Pancreas (tissue), 10 donors: ENCODE data around the gene CILP2. TPM values are rescaled to one million over a fixed set of nuclear protein-coding genes. Genes with fewer than 3 reads are reported as not detected.

Experiments
- ATAC-seq, 4 donors: fragments of 200-7000 bp; cut with Tn5 transposase; one replicate each; pipeline versions ENCODE4 v1.8.0 to v1.9.1; 2020; ENCODE audit warnings: mild to moderate bottlenecking in 4 of 4, moderate library complexity in 4 of 4
- DNase-seq, 6 donors: peaks; one replicate each; pipeline ENCODE4 v3.0.0-alpha.2; 2020
- FAIRE-seq: peaks from 2 replicates; lab custom pipeline; 2012; peaks lifted over from hg19 to GRCh38; lab: Jason Lieb, UNC
- H3K27ac ChIP-seq, 4 donors: fragments of 200-600 bp; sonication (generic); 1 replicate in 3 of 4; 2 replicates in 1 of 4; pipeline versions ENCODE4 v1.5.0 to v1.8.0; 2020
- H3K27me3 ChIP-seq, 4 donors: fragments of 200-600 bp; one replicate each; pipeline ENCODE4 v1.8.0; 2021
- H3K36me3 ChIP-seq, 3 donors: fragments of 200-600 bp; sonication (generic) in 1 of 3; one replicate each; pipeline versions ENCODE4 v1.5.0 to v1.8.0; 2020 to 2021
- H3K4me1 ChIP-seq, 3 donors: fragments of 200-600 bp; one replicate each; pipeline ENCODE4 v1.8.0; 2021
- H3K4me3 ChIP-seq, 4 donors: fragments of 200-600 bp; sonication (generic) in 2 of 4; one replicate each; pipeline versions ENCODE4 v1.5.0 to v1.8.0; 2020 to 2021
- H3K9me3 ChIP-seq, 4 donors: fragments of 200-600 bp; one replicate each; pipeline ENCODE4 v1.8.0; 2021
- CTCF ChIP-seq, 4 donors: fragments of 200-600 bp; sonication (generic) in 3 of 4; IDR thresholded peaks; one replicate each; pipeline versions ENCODE4 v1.5.0 to v1.8.0; 2021; ENCODE audit warnings: antibody characterized with exemption in 4 of 4
- WGBS, 2 donors: extraction: QIAGEN DNeasy Blood & Tissue Kit; methylation state at CpG; one replicate each; pipeline ENCODE4 v1.1.7; 2013; 5-methylcytosine and 5-hydroxymethylcytosine counted together
- intact Hi-C, 3 donors: fragments of 100-400 bp; cut with DNase I; formaldehyde crosslinking; loops; one replicate each; pipeline versions ENCODE4 v1.11.1 to v1.14.2; 2022
- polyA plus RNA-seq, 2 donors: library from polyadenylated mRNA; stranded (reverse); fragments of 200-250 nt; gene quantifications; one replicate each; pipeline ENCODE4 v1.2.3, GENCODE V29; 2013
- total RNA-seq, 6 donors: library from RNA; stranded (reverse); fragmentation: NEBNext Ultra II Directional in 4 of 6; extraction: Animal tissue kit (Norgen Biotek cat#: 25700) in 4 of 6; gene quantifications; one replicate each; pipeline versions ENCODE4 v1.2.1 to v1.2.4, GENCODE V29; 2021 to 2023
- donor health status: healthy with polysubstance abuse.
- donor health status: DM: no; HTN: no; CAD: no; lungs with moderate emphysema.
- donor health status: DM: no; HTN: no; CAD: no.
- donor health status: control.
- donor health status: control.
- donor health status: Bipolar disorder and iron deficiency.
- donor health status: DM: yes; HTN: yes; CAD: no.
- donor health status: DM: no; HTN: no; CAD: no.
- donor health status: DM: no; HTN: no; CAD: no.
- donor health status: DM: yes; HTN: yes; CAD: no.

CILP2 gene
- total and polyA plus RNA-seq, 8 donors: 0.12 to 1.4 TPM; not detected in 6

DNA sequence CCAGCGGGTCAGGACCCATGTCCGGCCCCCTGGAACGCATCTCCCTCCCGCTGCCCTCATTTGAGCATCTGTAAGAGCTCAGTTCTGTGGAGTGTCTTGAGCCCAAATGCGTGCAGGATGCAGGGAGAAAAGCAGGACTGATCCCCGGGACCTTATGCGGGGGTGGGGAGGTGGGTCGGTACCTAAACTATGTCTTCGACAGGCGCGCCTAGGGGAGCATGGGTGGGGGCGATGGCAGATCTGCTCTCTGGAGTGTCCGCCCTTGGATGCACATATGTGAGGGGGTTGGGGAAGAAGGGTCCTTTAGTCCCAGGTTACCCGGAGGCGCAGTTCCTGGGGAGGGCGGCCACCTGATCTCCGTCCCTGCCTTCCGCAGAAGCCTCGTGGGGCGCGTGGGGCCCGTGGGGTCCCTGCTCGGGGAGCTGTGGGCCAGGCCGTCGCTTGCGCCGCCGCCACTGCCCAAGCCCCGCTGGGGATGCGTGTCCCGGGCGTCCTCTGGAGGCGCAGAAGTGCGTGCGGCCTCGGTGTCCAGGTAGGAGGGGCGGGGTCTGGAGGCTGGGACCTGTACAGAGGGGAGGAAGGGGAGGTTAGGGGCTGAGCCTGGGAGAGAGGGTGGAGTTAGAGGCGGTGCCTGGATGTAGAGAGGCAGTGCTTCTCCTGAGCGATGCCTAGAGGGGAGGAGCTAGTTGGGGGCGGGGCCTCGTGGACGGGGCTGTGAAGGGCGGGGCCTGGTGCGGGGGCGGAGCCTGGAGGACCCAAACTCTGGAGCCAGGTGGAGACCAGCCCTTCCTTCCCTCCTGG is 2.9 kb downstream of the CILP2 start:
- peaks cover 0 to 15% (median 0%) of the 10 kb centered on the region in 3 donors for H3K4me1 ChIP-seq
- no peak for TF ChIP-seq CTCF (IDR thresholded peaks at IDR 0.05)
- H3K27me3 ChIP-seq: peaks cover 0 to 14% (median 0%) of the 10 kb centered on the region in 4 donors
- peak; percentile 43 to 59 (median 44) for ATAC-seq
- no peaks in the 10 kb centered on the region for H3K36me3 ChIP-seq
- 5 to 6% methylated on average over 44 to 45 of the region's 45 CpGs for WGBS, 2 donors
- H3K27ac ChIP-seq: no peak overlapping the region
- FAIRE-seq: no peak
- DNase-seq: peak in 3 of 6 donors; percentile 35 to 68 (median 55)
- peak overlapping the region in 1 of 4 donors; percentile 32 for H3K4me3 ChIP-seq
- intact Hi-C loops: loop anchor here in 2 of 3 donors (10.0 kb wide), 2 partner anchors 94 to 404 kb away; no protein-coding TSS in a partner anchor
- H3K9me3 ChIP-seq: no peaks in the 10 kb centered on the region

DNA sequence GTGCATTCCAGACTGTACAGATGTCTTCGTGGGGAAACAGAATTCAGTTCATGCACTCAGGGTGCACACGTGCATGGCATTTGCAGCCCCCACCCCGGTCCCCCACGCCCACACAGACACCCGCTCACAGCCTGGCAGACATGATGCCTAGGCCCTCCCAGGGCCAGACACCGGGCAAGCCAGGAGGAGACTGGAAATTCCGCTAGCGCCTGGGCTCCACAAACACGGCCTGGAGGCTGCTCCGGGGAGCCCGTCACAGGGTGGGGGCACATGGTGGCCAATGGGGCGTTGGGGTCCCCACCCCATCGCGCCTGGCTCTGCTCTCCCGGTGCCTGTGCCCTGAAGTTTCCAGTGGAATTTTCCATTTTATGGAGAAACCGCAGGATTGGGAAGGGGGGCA is 3.6 kb downstream of the CILP2 start:
- Histone ChIP-seq H3K36me3 (no peaks in the 10 kb centered on the region), H3K27me3 (peaks cover 0 to 14% (median 0%) of the 10 kb centered on the region in 4 donors), H3K9me3 (no peaks in the 10 kb centered on the region), H3K27ac (no peak overlapping the region), H3K4me3 (no peak overlapping the region), H3K4me1 (peaks cover 0 to 15% (median 0%) of the 10 kb centered on the region in 3 donors)
- DNase-seq (peak in 1 of 6 donors; percentile 13), FAIRE-seq (no peak), ATAC-seq (no peak)
- WGBS, 2 donors: 77 to 82% methylated on average over 16 of the region's 16 CpGs
- TF ChIP-seq CTCF (IDR thresholded peaks at IDR 0.05): no peak
- intact Hi-C loops: loop anchor here in 2 of 3 donors (10.0 kb wide), 2 partner anchors 93 to 403 kb away; no protein-coding TSS in a partner anchor

- no peaks in the 10 kb centered on the region for H3K36me3 ChIP-seq
- DNase-seq: peak in 1 of 6 donors; percentile 10
- no peak overlapping the region for H3K27ac ChIP-seq
- WGBS, 2 donors: 72 to 78% methylated on average over 12 of the region's 12 CpGs
- H3K4me3 ChIP-seq: no peak overlapping the region
- peaks cover 0 to 14% (median 0%) of the 10 kb centered on the region in 4 donors for H3K27me3 ChIP-seq
- no peaks in the 10 kb centered on the region for H3K9me3 ChIP-seq
- no peak for ATAC-seq
- no peak for FAIRE-seq
- intact Hi-C loops: loop anchor here in 2 of 3 donors (10.0 kb wide), 2 partner anchors 92 to 402 kb away; no protein-coding TSS in a partner anchor
- H3K4me1 ChIP-seq: peaks cover 0 to 15% (median 0%) of the 10 kb centered on the region in 3 donors
- no peak for TF ChIP-seq CTCF (IDR thresholded peaks at IDR 0.05)
These were observed 4.4 kb downstream of the CILP2 start for GRCh38 chr19:19542507-19542906.

- peaks cover 0 to 14% (median 0%) of the 10 kb centered on the region in 4 donors for H3K27me3 ChIP-seq
- no peak for ATAC-seq
These were observed 5.0 kb downstream of the CILP2 start for GRCh38 chr19:19543101-19543500.

More at GRCh38 chr19:19543101-19543500, 5.0 kb downstream of the CILP2 start:
- WGBS, 2 donors: 77 to 81% methylated on average over 13 of the region's 13 CpGs
- Histone ChIP-seq H3K9me3 (no peaks in the 10 kb centered on the region), H3K27ac (no peak overlapping the region), H3K36me3 (no peaks in the 10 kb centered on the region), H3K4me1 (peaks cover 0 to 13% (median 0%) of the 10 kb centered on the region in 3 donors), H3K4me3 (no peak overlapping the region)
- intact Hi-C loops: loop anchor here in 2 of 3 donors (10.0 kb wide), 2 partner anchors 92 to 402 kb away; no protein-coding TSS in a partner anchor
- peak in 1 of 6 donors; percentile 10 for DNase-seq
- FAIRE-seq: no peak
- no peak for TF ChIP-seq CTCF (IDR thresholded peaks at IDR 0.05)
